LNCAP (cell line): ENCODE results near the gene PSMD14.

ENCODE experiments used
- CTCF ChIP-seq: fragments of 450-650 bp; IDR thresholded peaks from 2 replicates; pipeline ENCODE4 v1.5.1; 2017; ENCODE audit warnings: mild to moderate bottlenecking

The PSMD14 gene

GRCh38 chr2:161306919-161307318, 1.3 kb upstream of the PSMD14 start:
- no peak for TF ChIP-seq CTCF

- no peak for TF ChIP-seq CTCF
Observed at GRCh38 chr2:161307676-161308075, 549 bp upstream of the PSMD14 start.

GRCh38 chr2:161312996-161313395, 4.8 kb downstream of the PSMD14 start:
- TF ChIP-seq CTCF: no peak

- TF ChIP-seq CTCF: no peak
Observed at GRCh38 chr2:161315380-161315779, 7.2 kb downstream of the PSMD14 start.

GRCh38 chr2:161316701-161317100, 8.5 kb downstream of the PSMD14 start:
- TF ChIP-seq CTCF: no peak

- no peak for TF ChIP-seq CTCF
Observed at GRCh38 chr2:161321944-161322648, 13.9 kb downstream of the PSMD14 start.

GRCh38 chr2:161324876-161325275, 16.7 kb downstream of the PSMD14 start:
- TF ChIP-seq CTCF: no peak

- no peak for TF ChIP-seq CTCF
Observed at GRCh38 chr2:161327582-161327981, 19.4 kb downstream of the PSMD14 start.
